GM23338 (cell line): ENCODE data around the gene ZNF282. TPM values are rescaled to one million over a fixed set of nuclear protein-coding genes. Genes with fewer than 3 reads are reported as not detected.
"Not testable (repeated sequence)": the region's sequence is repeated elsewhere in the genome, so short reads cannot be mapped to it uniquely, and the experiment has no call there.

Experiments used
- ATAC-seq: fragments of 200-7000 bp; cut with Tn5 transposase; 3 replicates; pipeline ENCODE4 v1.9.1; 2020
- DNase-seq: peaks from one replicate; pipeline ENCODE4 v3.0.0-alpha.2; 2015; ENCODE audit warnings: low spot score
- H2AFZ ChIP-seq: fragments of 200-600 bp; sonication (generic); 2 replicates; pipeline ENCODE4 v1.8.0; 2016; ENCODE audit warnings: antibody characterized with exemption, mild to moderate bottlenecking, moderate library complexity
- H3F3A ChIP-seq: fragments of 200-600 bp; sonication (generic); replicated peaks from 2 replicates; pipeline ENCODE4 v1.8.0; 2017; ENCODE audit warnings: antibody characterized with exemption, mixed run types, low read depth
- H3K27ac ChIP-seq: fragments of 200-600 bp; sonication (generic); 2 replicates; pipeline ENCODE4 v1.6.1; 2016; ENCODE audit warnings: low read depth
- H3K27me3 ChIP-seq: fragments of 200-600 bp; sonication (generic); 2 replicates; pipeline ENCODE4 v1.8.0; 2016; ENCODE audit warnings: mild to moderate bottlenecking, mixed run types, moderate library complexity; ENCODE audit not compliant: insufficient read depth
- H3K36me3 ChIP-seq: fragments of 200-600 bp; sonication (generic); 2 replicates; pipeline ENCODE4 v1.8.0; 2016; ENCODE audit warnings: mild to moderate bottlenecking; ENCODE audit not compliant: insufficient read depth
- H3K4me1 ChIP-seq: fragments of 200-600 bp; sonication (generic); 2 replicates; pipeline ENCODE4 v1.8.0; 2016; ENCODE audit warnings: mild to moderate bottlenecking, moderate library complexity; ENCODE audit not compliant: insufficient read depth
- H3K4me2 ChIP-seq: fragments of 200-600 bp; sonication (generic); 2 replicates; pipeline ENCODE4 v1.7.1; 2017; ENCODE audit warnings: mixed run types
- H3K4me3 ChIP-seq: fragments of 200-600 bp; sonication (generic); 2 replicates; pipeline ENCODE4 v1.6.1; 2016; ENCODE audit warnings: mixed run types
- H3K79me2 ChIP-seq: fragments of 200-600 bp; sonication (generic); replicated peaks from 2 replicates; pipeline ENCODE4 v1.8.0; 2017; ENCODE audit warnings: mild to moderate bottlenecking; ENCODE audit not compliant: insufficient read depth
- H3K9me2 ChIP-seq: fragments of 200-600 bp; sonication (generic); 2 replicates; pipeline ENCODE4 v1.8.0; 2017; ENCODE audit not compliant: insufficient read depth
- H4K20me1 ChIP-seq: fragments of 200-600 bp; sonication (generic); replicated peaks from 2 replicates; pipeline ENCODE4 v1.8.0; 2017; ENCODE audit warnings: mild to moderate bottlenecking; ENCODE audit not compliant: insufficient read depth
- H3K27ac Mint-ChIP-seq: 2 replicates; pipeline ENCODE4 v1.8.0; 2020; ENCODE audit warnings: inconsistent platforms, mild to moderate bottlenecking, moderate library complexity, mixed read lengths
- H3K27me3 Mint-ChIP-seq: 3 replicates; pipeline ENCODE4 v1.8.0; 2022; ENCODE audit warnings: low read depth, mild to moderate bottlenecking, moderate library complexity, mixed read lengths, inconsistent platforms; ENCODE audit not compliant: insufficient read depth, poor library complexity
- H3K36me3 Mint-ChIP-seq: 3 replicates; pipeline ENCODE4 v1.8.0; 2021; ENCODE audit warnings: low read depth, mild to moderate bottlenecking, inconsistent platforms, moderate library complexity, mixed read lengths
- H3K4me1 Mint-ChIP-seq: 3 replicates; pipeline ENCODE4 v1.8.0; 2020; ENCODE audit warnings: mild to moderate bottlenecking, inconsistent platforms, mixed read lengths
- H3K4me3 Mint-ChIP-seq: 3 replicates; pipeline ENCODE4 v1.8.0; 2021; ENCODE audit warnings: moderate library complexity, mild to moderate bottlenecking, inconsistent platforms, mixed read lengths
- H3K9me3 Mint-ChIP-seq: 3 replicates; pipeline ENCODE4 v1.8.0; 2020; ENCODE audit warnings: moderate library complexity, mild to moderate bottlenecking, inconsistent platforms, mixed read lengths
- ETS1 ChIP-seq: IDR thresholded peaks from 2 replicates; pipeline ENCODE4 v1.6.1; 2016; ENCODE audit warnings: antibody characterized with exemption
- EZH2 ChIP-seq: fragments of 200-600 bp; sonication (generic); IDR thresholded peaks from one replicate; pipeline ENCODE4 v1.8.0; 2017; ENCODE audit warnings: antibody characterized with exemption, mild to moderate bottlenecking, low read depth; ENCODE audit not compliant: unreplicated experiment
- EZH2phosphoT487 ChIP-seq: fragments of 200-600 bp; sonication (generic); IDR thresholded peaks from one replicate; pipeline ENCODE4 v1.8.1; 2018; ENCODE audit warnings: antibody characterized with exemption; ENCODE audit not compliant: unreplicated experiment
- JUNB ChIP-seq: IDR thresholded peaks from one replicate; pipeline ENCODE4 v1.6.1; 2016; ENCODE audit warnings: antibody characterized with exemption; ENCODE audit not compliant: unreplicated experiment
- REST ChIP-seq: IDR thresholded peaks from one replicate; pipeline ENCODE4 v1.6.1; 2018; ENCODE audit warnings: antibody characterized with exemption; ENCODE audit not compliant: unreplicated experiment
- STAT1 ChIP-seq: IDR thresholded peaks from one replicate; pipeline ENCODE4 v1.6.1; 2016; ENCODE audit warnings: antibody characterized with exemption; ENCODE audit not compliant: unreplicated experiment
- ZNF331 ChIP-seq: fragments of 250-450 bp; sonication (Bioruptor Pico); IDR thresholded peaks from 2 replicates; pipeline ENCODE4 v1.5.0; 2020; ENCODE audit warnings: low read depth, mild to moderate bottlenecking, moderate library complexity
- polyA plus RNA-seq: library from polyadenylated mRNA; unstranded; fragments of >200 nt; fragmentation: Nextera tagmentation; extraction: Ambion mirVana; gene quantifications from 2 replicates; pipeline ENCODE4 v1.2.1, GENCODE V29; 2016
- total RNA-seq: library from RNA; depleted of rRNA; stranded (reverse); fragments of >200 nt; shearing (Covaris generic); gene quantifications from 2 replicates; pipeline ENCODE4 v1.2.3, GENCODE V29; 2014

ZNF282 gene
- total and polyA plus RNA-seq, 2 experiments from 2014 or later, result 7.2 to 36.3 TPM

GRCh38 chr7:149225106-149225505, 29.8 kb downstream of the ZNF282 start (continued):
- TF ChIP-seq ETS1 (no peak), STAT1 (no peak), EZH2 (no peak), ZNF331 (CRISPR knock-in tag) (no peak), REST (no peak)

- Histone ChIP-seq H3K27ac (no peak overlapping the region), H3K4me2 (no peak overlapping the region), H3K4me3 (no peak overlapping the region), H2AFZ (no peak overlapping the region), H3K36me3 (no peaks in the 10 kb centered on the region), H3K4me1 (no peaks in the 10 kb centered on the region), H4K20me1 (no peaks in the 10 kb centered on the region; the same call in 1 of the 2 replicates), H3K79me2 (no peaks in the 10 kb centered on the region), H3K9me2 (no peaks in the 10 kb centered on the region), H3K27me3 (no peaks in the 10 kb centered on the region), H3F3A (peaks cover 5% of the 10 kb centered on the region; the same call in 1 of the 2 replicates)
- Mint-ChIP-seq H3K9me3 (no peaks in the 10 kb centered on the region), H3K27ac (no peak overlapping the region), H3K27me3 (peaks cover 16% of the 10 kb centered on the region), H3K4me1 (peaks cover 3% of the 10 kb centered on the region; the same call in 1 of the 3 replicates), H3K36me3 (peaks cover 28% of the 10 kb centered on the region), H3K4me3 (no peak overlapping the region)
- ATAC-seq (no peak), DNase-seq (no peak)
- TF ChIP-seq ZNF331 (CRISPR knock-in tag) (no peak), EZH2 (no peak), EZH2phosphoT487 (no peak), JUNB (no peak)
Measured at GRCh38 chr7:149225656-149226055, 30.3 kb downstream of the ZNF282 start.

GRCh38 chr7:149226366-149226765, 31.0 kb downstream of the ZNF282 start:
- DNase-seq, H3K79me2 ChIP-seq, H3K27ac ChIP-seq, H3K9me2 ChIP-seq, H3K27ac Mint-ChIP-seq, H3F3A ChIP-seq, H3K27me3 ChIP-seq, H3K9me3 Mint-ChIP-seq, H3K4me1 ChIP-seq, ATAC-seq, H3K36me3 ChIP-seq, H3K4me3 ChIP-seq, H3K4me3 Mint-ChIP-seq, H4K20me1 ChIP-seq, H3K4me1 Mint-ChIP-seq, H3K4me2 ChIP-seq, H2AFZ ChIP-seq: not testable (repeated sequence)
- Mint-ChIP-seq H3K27me3 (peaks cover 16% of the 10 kb centered on the region), H3K36me3 (peaks cover 23% of the 10 kb centered on the region; the same call in 2 of the 3 replicates)
